HepG2 (cell line): ENCODE results near the gene CELF2. TPM values are rescaled to one million over a fixed set of nuclear protein-coding genes. Genes with fewer than 3 reads are reported as not detected.

ENCODE experiments used
- ATAC-seq: fragments of 200-7000 bp; cut with Tn5 transposase; 3 replicates; pipeline ENCODE4 v1.9.1; 2020; ENCODE audit warnings: mild to moderate bottlenecking, moderate library complexity
- BruUV-seq: library from RNA; stranded (reverse); fragments of 400-500 nt; replicated peaks from 2 replicates; lab custom pipeline; 2021; lab: Mats Ljungman, UMichigan
- CTCF ChIA-PET: fragments of 300-600 bp; formaldehyde crosslinking; extraction: SDS; loops from one replicate; lab custom pipeline; 2021; ENCODE audit warnings: low total read pairs, inconsistent platforms, low intra/inter-chr PET ratio; lab: Yijun Ruan, JAX
- POLR2A ChIA-PET: fragments of 350-600 bp; sonication (Branson Sonifier 250); formaldehyde crosslinking; loops from one replicate; lab custom pipeline; 2020; ENCODE audit warnings: antibody characterized with exemption, inconsistent platforms; lab: Yijun Ruan, JAX
- DNase-seq: peaks from one replicate; pipeline ENCODE4 v3.0.0-alpha.2; 2015; ENCODE audit warnings: low spot score
- FAIRE-seq: peaks from 3 replicates; lab custom pipeline; 2011; peaks lifted over from hg19 to GRCh38; lab: Jason Lieb, UNC
- H2AFZ ChIP-seq: one replicate; pipeline ENCODE4 v1.6.1; 2011; ENCODE audit warnings: low read length, inconsistent platforms
- H3K27ac ChIP-seq: fragments of 300-600 bp; 3 replicates; pipeline ENCODE4 v1.8.0; 2011; ENCODE audit warnings: mixed run types, mild to moderate bottlenecking, mixed read lengths, low read length, inconsistent platforms; ENCODE audit not compliant: insufficient read depth; ENCODE audit errors: extremely low read length
- H3K27me3 ChIP-seq, 2 experiments: fragments of 200-600 bp in 1 of 2; 2 replicates in 1 of 2; 3 replicates in 1 of 2; pipeline versions ENCODE4 v1.6.0 to v1.8.0; 2011; ENCODE audit warnings: low read length in 2 of 2, mild to moderate bottlenecking in 2 of 2, moderate library complexity in 2 of 2, inconsistent platforms in 1 of 2; ENCODE audit not compliant: insufficient read depth in 2 of 2, control insufficient read depth in 1 of 2
- H3K36me3 ChIP-seq, 2 experiments: fragments of 200-600 bp in 1 of 2; replicated peaks in 1 of 2; 2 replicates in 1 of 2; 3 replicates in 1 of 2; pipeline versions ENCODE4 v1.5.1 to v1.8.0; 2011; ENCODE audit warnings: low read length in 2 of 2, inconsistent platforms in 1 of 2; ENCODE audit not compliant: insufficient read depth in 2 of 2, control insufficient read depth in 1 of 2
- H3K4me1 ChIP-seq: 2 replicates; pipeline ENCODE4 v1.5.1; 2012; ENCODE audit warnings: low read length, inconsistent platforms; ENCODE audit not compliant: insufficient read depth
- H3K4me2 ChIP-seq: 2 replicates; pipeline ENCODE4 v1.6.0; 2011; ENCODE audit warnings: low read depth, low read length, inconsistent platforms
- H3K4me3 ChIP-seq, 3 experiments: fragments of 200-600 bp in 1 of 3; sonication (generic), shearing (Covaris generic) in 1 of 3; replicated peaks in 1 of 3; 2 replicates each; pipeline ENCODE4 v1.5.1; 2011 to 2016; ENCODE audit warnings: low read length in 3 of 3, inconsistent platforms in 2 of 3, low read depth in 2 of 3, mild to moderate bottlenecking in 2 of 3, control low read depth in 1 of 3, mixed read lengths in 1 of 3; ENCODE audit not compliant: insufficient read depth in 1 of 3
- H3K79me2 ChIP-seq: one replicate; pipeline ENCODE4 v1.6.1; 2011; ENCODE audit warnings: low read length, inconsistent platforms; ENCODE audit not compliant: insufficient read depth
- H3K9ac ChIP-seq: 2 replicates; pipeline ENCODE4 v1.6.0; 2011; ENCODE audit warnings: mild to moderate bottlenecking, low read depth, low read length, inconsistent platforms; ENCODE audit not compliant: insufficient read depth
- H3K9me3 ChIP-seq: 2 replicates; pipeline ENCODE4 v1.5.1; 2012; ENCODE audit warnings: mild to moderate bottlenecking, low read length
- H4K20me1 ChIP-seq: 2 replicates; pipeline ENCODE4 v1.6.0; 2011; ENCODE audit warnings: inconsistent platforms, mild to moderate bottlenecking, low read length, moderate library complexity; ENCODE audit not compliant: insufficient read depth
- ASH2L ChIP-seq: fragments of 300-600, 200-600 bp; sonication (generic); IDR thresholded peaks from 2 replicates; pipeline ENCODE4 v1.7.0; 2017; ENCODE audit warnings: low read depth, mild to moderate bottlenecking, moderate library complexity, mixed read lengths, low read length; ENCODE audit not compliant: insufficient read length
- BHLHE40 ChIP-seq: IDR thresholded peaks from 2 replicates; pipeline ENCODE4 v1.6.1; 2011; ENCODE audit warnings: low read length, improper control_type of control experiment
- FOXP1 ChIP-seq, 2 experiments: fragments of 450-650 bp in 1 of 2; IDR thresholded peaks; 2 replicates each; pipeline ENCODE4 v1.6.1; 2017 to 2018; ENCODE audit warnings: antibody characterized with exemption in 1 of 2
- IRX3 ChIP-seq: sonication (generic); formaldehyde crosslinking; IDR thresholded peaks from 2 replicates; pipeline ENCODE4 v1.8.1; 2023; ENCODE audit warnings: mild to moderate bottlenecking, low read depth, missing genetic modification reagents, borderline replicate concordance
- NFE2 ChIP-seq: sonication (generic); formaldehyde crosslinking; IDR thresholded peaks from 2 replicates; pipeline ENCODE4 v1.4.0; 2020; ENCODE audit warnings: missing genetic modification reagents
- SAP130 ChIP-seq: IDR thresholded peaks from 2 replicates; pipeline ENCODE4 v1.6.1; 2016; ENCODE audit warnings: low read depth
- USF2 ChIP-seq, 2 experiments: sonication (generic) in 1 of 2; formaldehyde crosslinking in 1 of 2; IDR thresholded peaks; 2 replicates each; pipeline versions ENCODE4 v1.5.1 to v1.6.1; 2011 to 2020; ENCODE audit warnings: borderline replicate concordance in 1 of 2, low read depth in 1 of 2, low read length in 1 of 2, mild to moderate bottlenecking in 1 of 2, missing genetic modification reagents in 1 of 2, moderate library complexity in 1 of 2
- ZBTB37 ChIP-seq: sonication (generic); formaldehyde crosslinking; IDR thresholded peaks from 2 replicates; pipeline ENCODE4 v1.4.0; 2020; ENCODE audit warnings: mild to moderate bottlenecking, missing genetic modification reagents
- ZNF274 ChIP-seq: sonication (generic); formaldehyde crosslinking; IDR thresholded peaks from 2 replicates; pipeline ENCODE4 v1.5.1; 2020; ENCODE audit warnings: mild to moderate bottlenecking, missing genetic modification reagents
- ZNF33A ChIP-seq: sonication (generic); formaldehyde crosslinking; IDR thresholded peaks from 2 replicates; pipeline ENCODE4 v1.5.1; 2020; ENCODE audit warnings: missing genetic modification reagents, mild to moderate bottlenecking, moderate library complexity, borderline replicate concordance
- ZNF496 ChIP-seq: sonication (generic); formaldehyde crosslinking; IDR thresholded peaks from 2 replicates; pipeline ENCODE4 v1.8.1; 2023; ENCODE audit warnings: mild to moderate bottlenecking, moderate library complexity, missing genetic modification reagents; ENCODE audit not compliant: insufficient replicate concordance
- ZNF660 ChIP-seq: sonication (generic); formaldehyde crosslinking; IDR thresholded peaks from 2 replicates; pipeline ENCODE4 v1.5.1; 2020; ENCODE audit warnings: mild to moderate bottlenecking, low read depth, missing genetic modification reagents, borderline replicate concordance
- WGBS: methylation state at CpG from one replicate; pipeline ENCODE4 v1.1.6; 2017; ENCODE audit warnings: low lambda C conversion rate; 5-methylcytosine and 5-hydroxymethylcytosine counted together
- in situ Hi-C: cut with HindIII; loops from 2 replicates; pipeline ENCODE4 v1.10.0; 2017; ENCODE audit warnings: low pct_unique_long_range_greater_than_20kb; ENCODE audit not compliant: extremely low pct_ligation_motif_present
- intact Hi-C: fragments of 100-400 bp; cut with micrococcal nuclease; formaldehyde crosslinking; loops from one replicate; pipeline ENCODE4 v1.10.0; 2022; ENCODE audit not compliant: unreplicated experiment
- polyA plus RNA-seq, 8 experiments: library from polyadenylated mRNA; depleted of rRNA in 3 of 8; stranded (reverse) in 7 of 8; unstranded in 1 of 8; fragments of >200 nt; fragmentation: Illumina TruSeq in 4 of 8; extraction: Trizol in 4 of 8; gene quantifications; 2 replicates each; pipeline versions ENCODE4 v1.2.1 to v1.2.3, GENCODE V29; 2011 to 2016; ENCODE audit warnings: low read depth in 4 of 8, missing spikeins in 1 of 8, mixed read lengths in 1 of 8; ENCODE audit not compliant: insufficient read depth in 1 of 8
- total RNA-seq, 5 experiments: library from RNA; depleted of rRNA; stranded (reverse); fragments of >200 nt; fragmentation: Illumina TruSeq; extraction: Trizol; gene quantifications; 2 replicates each; pipeline ENCODE4 v1.2.3, GENCODE V29; 2016; ENCODE audit warnings: low read depth in 1 of 5

CELF2 gene
- total and polyA plus RNA-seq, 2 of the 13 experiments (the other 11 are each of a cell fraction or from before 2014, with no cell fraction given): not detected

GRCh38 chr10:11006428-11006825 is 11.2 kb upstream of the CELF2 start:
- no peak for ATAC-seq

More at GRCh38 chr10:11006428-11006825, 11.2 kb upstream of the CELF2 start:
- no peak overlapping the region for H3K4me2 ChIP-seq
- H3K79me2 ChIP-seq: no peaks in the 10 kb centered on the region
- DNase-seq (no peak), FAIRE-seq (no peak)
- no peaks in the 10 kb centered on the region for H3K9me3 ChIP-seq
- no peak overlapping the region for H2AFZ ChIP-seq
- no TSS peak for BruUV-seq
- TF ChIP-seq ZNF33A (CRISPR knock-in tag): no peak
- TF ChIP-seq USF2 (IDR thresholded peaks at IDR 0.05; ENCODE audit: low read depth, low read length): no peak
- no peak for TF ChIP-seq USF2 (CRISPR knock-in tag; IDR thresholded peaks at IDR 0.05; ENCODE audit: borderline replicate concordance)
- no peak for TF ChIP-seq SAP130
- TF ChIP-seq ASH2L: no peak
- no peak for TF ChIP-seq IRX3 (CRISPR knock-in tag)
- no peak for TF ChIP-seq FOXP1 (IDR thresholded peaks at IDR 0.05)
- TF ChIP-seq FOXP1 (CRISPR knock-in tag; IDR thresholded peaks at IDR 0.05): no peak
- TF ChIP-seq ZBTB37 (CRISPR knock-in tag): no peak
- no peak for TF ChIP-seq ZNF496 (CRISPR knock-in tag)
- no peak for TF ChIP-seq ZNF660
- TF ChIP-seq ZNF274 (CRISPR knock-in tag): no peak
- TF ChIP-seq NFE2 (CRISPR knock-in tag): no peak
- TF ChIP-seq BHLHE40: no peak
- 3% methylated on average over 3 of the region's 3 CpGs for WGBS
- H3K27ac ChIP-seq: no peak overlapping the region
- no peaks in the 10 kb centered on the region for H4K20me1 ChIP-seq
- in situ Hi-C loops: no loop called here
- POLR2A ChIA-PET: no interaction called here
- H3K9ac ChIP-seq: no peak overlapping the region
- H3K4me3 ChIP-seq: no peak overlapping the region
- H3K36me3 ChIP-seq: no peaks in the 10 kb centered on the region
- H3K4me1 ChIP-seq: no peaks in the 10 kb centered on the region
- peaks cover 0 to 1% of the 10 kb centered on the region in 2 experiments; a peak in 1 of 5 replicates for H3K27me3 ChIP-seq
- CTCF ChIA-PET: no interaction called here
- intact Hi-C loops: no loop called here
